Stimulated activated CD4-positive, alpha-beta T cell treated with anti-CD3 and anti-CD28 coated beads, TNF-alpha, amount 100 ng/mL, for 48 hours (primary cell): ENCODE measurements around the gene DLGAP1.
A peak's percentile ranks its signal among the peaks of the same experiment; 100 is the strongest.
"Not testable (repeated sequence)": the region's sequence is repeated elsewhere in the genome, so short reads cannot be mapped to it uniquely, and the experiment has no call there.

Experiments
- DNase-seq, 3 donors: peaks; one replicate each; pipeline ENCODE4 v3.0.0-alpha.2; 2020; ENCODE audit warnings: low read depth in 3 of 3

Gene DLGAP1

DNA sequence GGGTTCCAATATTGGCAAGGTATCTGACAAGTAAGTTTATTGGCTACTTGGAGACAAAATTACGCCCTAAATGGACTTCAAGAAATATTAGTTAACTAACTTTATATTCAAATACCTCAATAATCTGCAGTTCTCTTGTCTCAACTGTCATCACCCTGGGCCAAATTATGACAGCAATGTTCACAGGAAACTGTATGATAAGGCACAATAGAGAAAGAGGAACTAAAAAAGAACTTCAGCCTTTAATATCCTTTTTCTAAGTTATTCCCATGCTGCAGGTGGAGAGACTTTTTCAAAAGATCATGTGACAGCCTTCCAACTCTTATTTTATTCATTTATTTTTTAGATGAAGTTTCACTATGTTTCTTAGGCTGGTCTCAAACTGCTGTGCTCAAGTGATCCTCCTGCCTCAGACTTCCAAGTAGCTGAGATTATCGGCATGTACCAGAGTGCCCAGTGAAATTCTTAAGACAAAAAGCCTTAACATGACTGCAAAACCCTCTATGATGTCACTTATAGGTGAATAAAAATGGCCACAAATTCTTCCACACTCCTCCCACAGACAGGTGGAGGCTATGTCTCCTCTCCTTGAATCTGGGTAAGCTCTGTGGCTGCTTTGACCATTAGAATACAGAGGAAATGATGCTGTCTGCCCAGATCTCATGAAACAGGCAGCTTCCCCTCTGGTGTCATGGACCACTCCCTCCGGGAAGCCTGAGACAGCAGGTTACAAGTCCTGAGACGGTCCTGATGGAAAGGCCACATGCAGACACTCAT is 794.2 kb downstream of the DLGAP1 start:
- DNase-seq, result no peak

- DNase-seq, result no peak
Measured at GRCh38 chr18:3658529-3658928, 796.6 kb downstream of the DLGAP1 start.

- DNase-seq, result no peak
Measured at GRCh38 chr18:3655254-3656050, 799.7 kb downstream of the DLGAP1 start.

- no peak for DNase-seq
Measured at GRCh38 chr18:3654442-3655253, 800.5 kb downstream of the DLGAP1 start.

- no peak for DNase-seq
Measured at GRCh38 chr18:3653851-3654441, 801.2 kb downstream of the DLGAP1 start.

DNA sequence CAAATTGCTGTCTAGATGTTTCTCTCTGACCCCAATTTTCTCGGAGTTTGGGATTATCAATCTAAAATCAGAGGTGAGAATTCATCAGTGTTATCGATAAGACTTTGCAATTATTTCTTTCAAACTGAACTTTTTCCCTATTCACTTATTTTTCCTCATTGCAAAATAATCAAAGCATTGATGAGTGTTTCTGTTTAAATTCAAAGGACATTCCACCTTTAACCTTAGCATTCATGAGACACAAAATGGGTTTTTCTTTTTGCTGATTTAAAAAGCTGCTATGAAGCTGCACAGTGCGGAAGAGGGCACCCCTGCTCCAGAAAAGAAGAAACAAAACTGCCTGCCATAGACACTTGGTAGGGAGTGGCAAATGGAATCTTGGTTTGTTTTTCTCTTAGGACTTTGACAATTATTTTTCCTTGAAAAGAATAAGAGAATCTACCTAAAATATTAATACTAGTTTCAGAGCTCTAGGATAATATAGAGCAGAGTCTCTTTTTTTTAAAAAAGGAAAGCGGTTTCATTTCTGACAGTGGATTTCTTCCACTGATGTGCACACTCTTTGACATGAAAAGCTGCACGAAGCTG is 801.8 kb downstream of the DLGAP1 start:
- DNase-seq, result no peak

GRCh38 chr18:3652380-3653262 is 802.5 kb downstream of the DLGAP1 start:
- peak; percentile 73 to 75 (median 75) for DNase-seq

- DNase-seq, result no peak
Measured at GRCh38 chr18:3651266-3651665, 803.8 kb downstream of the DLGAP1 start.

DNA sequence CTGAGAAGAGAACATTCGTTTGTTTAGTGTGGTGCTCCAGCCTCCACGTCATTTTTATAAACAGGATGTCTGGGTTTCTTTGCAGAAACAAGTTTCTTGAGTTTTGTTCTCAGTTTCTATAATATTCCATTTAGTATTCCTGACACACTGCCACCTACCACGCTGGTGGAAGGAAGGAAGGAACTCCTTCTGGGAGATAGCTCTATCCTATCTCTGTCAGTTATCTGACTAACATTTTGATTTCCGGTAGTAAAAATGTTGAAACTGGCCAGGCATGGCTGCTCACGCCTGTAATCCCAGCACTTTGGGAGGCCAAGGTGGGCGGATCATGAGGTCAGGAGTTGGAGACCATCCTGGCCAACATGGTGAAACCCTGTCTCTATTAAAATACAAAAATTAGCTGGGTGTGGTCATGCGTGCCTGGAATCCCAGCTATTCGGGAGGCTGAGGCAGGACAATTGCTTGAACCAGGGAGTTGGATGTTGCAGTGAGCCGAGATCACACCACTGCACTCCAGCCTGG is 804.5 kb downstream of the DLGAP1 start:
- DNase-seq, result not testable (repeated sequence)

GRCh38 chr18:3649633-3650426 is 805.3 kb downstream of the DLGAP1 start:
- DNase-seq, result no peak

DNA sequence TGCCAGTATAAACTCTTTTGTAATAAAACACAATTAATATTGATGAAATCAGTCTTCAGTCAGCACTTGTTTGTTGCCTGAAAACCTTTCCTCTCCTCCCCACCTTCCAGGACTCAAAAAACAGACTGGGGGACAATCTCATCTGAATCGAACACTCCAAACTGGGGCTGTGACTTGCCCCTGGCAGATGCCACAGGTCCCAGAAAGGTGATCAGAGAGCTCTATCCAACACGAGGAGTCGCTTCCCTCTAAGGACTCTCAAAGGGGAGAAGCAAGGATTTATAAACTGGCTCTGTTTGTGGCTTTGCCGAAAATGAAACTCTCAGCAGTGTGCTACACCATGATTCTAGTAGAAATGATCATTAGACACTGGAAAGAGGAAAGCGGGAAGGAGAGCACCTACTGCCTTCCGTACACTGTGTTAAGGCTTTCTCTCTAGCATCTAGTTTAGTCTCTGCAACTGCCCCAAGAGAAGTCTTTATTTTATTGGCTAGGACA is 805.9 kb downstream of the DLGAP1 start:
- DNase-seq, result no peak

DNA sequence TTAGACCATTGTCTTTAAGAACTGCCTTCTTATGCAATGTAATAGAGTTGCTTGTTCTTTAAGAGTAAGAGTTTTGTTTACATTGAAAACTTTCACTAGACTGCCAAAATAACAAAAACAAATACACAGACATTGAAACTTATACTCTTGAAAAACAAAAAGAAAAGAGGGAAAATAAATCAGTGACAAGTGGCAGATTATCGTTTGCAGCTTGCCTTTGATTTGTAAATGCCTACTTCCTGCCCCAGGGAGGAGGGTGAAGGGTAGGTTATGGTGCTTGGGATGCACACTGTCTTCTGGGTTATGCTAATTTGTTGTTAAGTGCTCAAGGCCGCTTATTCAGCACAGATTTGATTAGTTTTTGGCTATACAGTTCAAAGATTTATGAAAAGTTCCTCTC is 806.5 kb downstream of the DLGAP1 start:
- DNase-seq, result no peak

DNA sequence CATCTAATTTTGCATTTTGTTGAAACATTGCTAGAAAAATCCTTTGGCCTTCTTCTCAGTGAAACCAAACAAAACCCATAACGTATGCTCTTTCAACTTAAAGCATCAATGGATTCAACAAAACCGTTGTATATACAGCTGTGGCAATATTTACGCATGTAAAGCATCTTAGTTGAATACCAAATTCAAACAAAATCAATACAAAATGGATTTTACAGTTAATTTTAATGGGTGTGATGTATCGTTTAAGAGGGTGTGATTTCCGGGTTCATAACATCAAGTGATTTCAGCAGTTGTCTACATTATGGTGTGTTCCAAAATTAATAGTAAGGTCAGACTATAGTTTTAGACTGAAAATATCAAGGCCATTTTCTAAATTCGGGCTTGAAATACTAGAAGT is 806.9 kb downstream of the DLGAP1 start:
- DNase-seq, result no peak

DNA sequence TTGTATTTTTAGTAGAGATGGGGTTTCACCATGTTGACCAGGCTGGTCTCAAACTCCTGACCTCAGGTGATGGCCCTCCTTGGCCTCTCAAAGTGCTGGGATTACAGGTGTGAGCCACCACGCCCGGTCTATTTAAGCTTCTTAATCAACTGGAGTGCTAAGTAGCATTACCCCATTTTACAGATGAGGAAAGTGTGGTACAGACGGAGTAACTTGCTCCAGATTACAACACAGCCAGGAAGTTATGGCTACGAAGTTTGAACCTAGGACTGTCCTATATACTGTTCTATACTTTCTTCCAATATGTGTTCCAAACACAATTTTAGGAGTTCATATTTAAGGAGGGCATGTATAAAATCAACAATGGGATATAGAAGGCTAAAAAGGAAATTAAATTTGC is 807.5 kb downstream of the DLGAP1 start:
- DNase-seq, result no peak

DNA sequence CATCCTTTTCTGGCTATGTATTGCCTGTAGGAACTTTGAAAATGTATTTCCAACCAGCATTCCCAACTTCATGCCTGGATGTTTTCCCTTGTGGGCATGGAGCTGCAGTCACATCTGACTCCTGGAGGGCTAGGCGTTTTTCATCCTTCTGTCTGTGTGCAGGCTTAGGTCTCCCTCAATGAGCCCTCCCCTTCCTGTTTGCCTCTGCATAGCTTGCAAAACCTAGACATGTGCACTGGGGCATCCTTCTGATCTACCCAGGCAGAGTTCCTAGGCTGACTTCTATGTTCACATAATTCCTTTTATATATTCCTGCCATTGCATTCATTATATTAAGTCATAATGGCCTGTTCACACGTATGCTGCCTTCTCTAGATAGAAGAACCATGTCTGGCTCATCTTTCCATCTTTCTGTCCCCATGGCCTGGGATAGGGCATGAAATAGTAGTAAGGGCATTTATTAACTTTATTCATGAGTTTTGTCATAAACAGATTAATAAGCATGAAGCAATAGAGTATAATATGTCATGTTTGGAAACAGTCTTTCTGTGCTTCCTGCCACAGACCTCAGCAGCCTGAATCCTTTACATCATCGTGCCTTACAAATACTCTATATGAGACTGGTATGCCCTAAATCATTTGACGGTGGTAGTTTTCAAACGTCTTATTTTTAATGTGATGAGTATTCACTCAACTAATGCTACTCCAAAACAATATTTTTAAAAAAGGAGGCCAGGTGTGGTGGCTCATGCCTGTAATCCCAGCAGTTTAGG is 809.5 kb downstream of the DLGAP1 start:
- no peak for DNase-seq

DNA sequence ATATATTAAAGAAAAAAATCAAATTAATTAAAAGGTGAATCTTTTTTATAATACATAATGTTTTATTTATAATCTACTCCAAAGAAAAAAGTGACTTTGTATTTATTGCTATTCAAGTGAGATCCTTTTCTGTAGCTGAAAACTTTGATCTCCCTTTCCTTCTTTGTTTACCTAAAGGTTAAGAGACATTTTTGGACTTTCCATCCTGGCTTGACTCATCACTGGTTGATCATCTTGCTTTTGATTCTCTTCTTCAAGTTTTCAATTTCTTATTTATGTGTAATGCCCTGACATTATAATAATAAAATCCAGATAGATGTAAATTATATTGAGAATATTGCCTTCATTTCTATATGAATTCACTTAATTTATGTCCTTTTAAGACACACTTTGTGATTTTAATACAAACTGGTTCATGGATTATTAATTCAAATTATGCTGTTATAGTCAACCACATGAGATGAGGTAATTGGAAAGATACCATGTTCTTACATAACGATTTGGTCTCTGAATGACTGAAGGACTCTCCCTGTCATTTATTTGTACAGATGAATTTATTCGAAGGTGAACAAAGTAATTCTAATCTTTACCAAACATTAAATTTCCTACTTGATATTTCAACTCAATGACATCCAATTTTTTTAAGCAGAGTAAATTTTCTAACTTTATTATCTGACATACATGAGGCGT is 820.7 kb downstream of the DLGAP1 start:
- DNase-seq, result no peak

- DNase-seq, result no peak
Measured at GRCh38 chr18:3631887-3632286, 823.2 kb downstream of the DLGAP1 start.

DNA sequence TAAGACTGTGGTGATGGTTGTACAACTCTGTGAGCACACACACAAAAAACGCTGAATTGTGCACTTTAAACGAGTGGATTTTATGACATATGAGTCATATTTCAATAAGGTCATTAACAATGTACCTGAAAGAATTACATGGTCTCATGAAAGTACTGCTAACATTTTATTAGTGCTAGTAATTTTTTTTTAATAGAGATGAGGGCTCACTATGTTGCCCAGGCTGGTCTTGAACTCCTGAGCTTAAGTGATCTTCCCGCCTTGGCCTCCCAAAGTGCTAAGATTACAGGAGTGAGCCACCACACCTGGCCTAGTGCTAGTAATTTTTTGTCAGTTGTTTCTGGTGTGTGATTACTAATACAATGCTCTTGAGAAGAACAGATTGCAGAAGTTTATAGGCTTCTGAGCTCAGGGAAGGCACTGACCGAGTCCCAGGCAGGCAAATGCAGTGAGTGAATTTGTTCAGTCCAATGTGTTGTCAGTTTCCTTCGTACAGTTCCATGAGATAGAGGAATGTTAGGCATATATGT is 828.1 kb downstream of the DLGAP1 start:
- no peak for DNase-seq
